Activated naive CD8-positive, alpha-beta T cell treated with anti-CD3 and anti-CD28 coated beads for 36 hours (primary cell): ENCODE data around the gene YAE1. TPM values are rescaled to one million over a fixed set of nuclear protein-coding genes. Genes with fewer than 3 reads are reported as not detected.

Experiments
- DNase-seq: peaks from one replicate; pipeline ENCODE4 v3.0.0; 2021
- H3K27ac Mint-ChIP-seq: one replicate; pipeline ENCODE4 v1.8.0; 2022; ENCODE audit warnings: mild to moderate bottlenecking, moderate library complexity, mixed read lengths
- H3K27me3 Mint-ChIP-seq: one replicate; pipeline ENCODE4 v1.8.0; 2022; ENCODE audit warnings: mild to moderate bottlenecking, mixed read lengths
- H3K36me3 Mint-ChIP-seq: one replicate; pipeline ENCODE4 v1.8.0; 2021; ENCODE audit warnings: mild to moderate bottlenecking, mixed read lengths
- H3K4me1 Mint-ChIP-seq: one replicate; pipeline ENCODE4 v1.8.0; 2021; ENCODE audit warnings: mixed read lengths
- H3K4me3 Mint-ChIP-seq: one replicate; pipeline ENCODE4 v1.8.0; 2022; ENCODE audit warnings: mild to moderate bottlenecking, moderate library complexity, mixed read lengths
- H3K9me3 Mint-ChIP-seq: one replicate; pipeline ENCODE4 v1.8.0; 2022; ENCODE audit warnings: mixed read lengths
- total RNA-seq, 2 experiments: library from RNA; stranded (reverse); gene quantifications; one replicate each; pipeline ENCODE4 v1.2.3, GENCODE V29; 2021

YAE1 gene
- total RNA-seq: 10 to 100 TPM; 11.2 to 12.5 TPM

GRCh38 chr7:39566023-39566921 lies at the start of gene YAE1:
YAE1 (plus strand) TSS chr7:39566404; CDS start chr7:39566419, 15 bp downstream.
- DNase-seq: peak; percentile 88
- Mint-ChIP-seq H3K4me3 (peak within 1 kb of the TSS; percentile 97), H3K9me3 (no peaks in the 10 kb centered on the region), H3K27me3 (no peaks in the 10 kb centered on the region), H3K27ac (peak within 1 kb of the TSS; percentile 93), H3K4me1 (peaks cover 25% of the 10 kb centered on the region), H3K36me3 (peaks cover 7% of the 10 kb centered on the region)

DNA sequence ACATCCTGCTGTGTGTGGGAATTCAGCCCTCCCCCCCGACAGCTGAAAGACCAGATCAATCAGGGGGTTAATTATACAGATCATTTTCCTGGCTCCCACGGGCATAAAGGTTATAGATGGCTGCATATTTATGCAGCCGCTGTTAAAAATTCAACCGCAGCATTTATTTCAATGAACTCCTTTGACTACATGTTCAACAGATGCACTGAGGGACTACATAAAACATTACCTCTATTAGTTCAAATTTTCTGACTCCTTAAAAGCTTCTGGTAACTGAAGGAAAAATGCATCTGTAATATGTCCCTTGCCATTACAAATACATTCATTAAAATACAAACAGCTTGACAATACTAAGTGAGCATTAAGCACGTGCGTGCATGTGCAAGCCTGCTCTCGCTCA lies 49.7 kb upstream of the YAE1 start:
- DNase-seq: no peak
- Mint-ChIP-seq H3K36me3 (no peaks in the 10 kb centered on the region), H3K27ac (no peak overlapping the region), H3K27me3 (peaks cover under 1% of the 10 kb centered on the region), H3K9me3 (no peaks in the 10 kb centered on the region), H3K4me1 (no peaks in the 10 kb centered on the region), H3K4me3 (no peak overlapping the region)

DNA sequence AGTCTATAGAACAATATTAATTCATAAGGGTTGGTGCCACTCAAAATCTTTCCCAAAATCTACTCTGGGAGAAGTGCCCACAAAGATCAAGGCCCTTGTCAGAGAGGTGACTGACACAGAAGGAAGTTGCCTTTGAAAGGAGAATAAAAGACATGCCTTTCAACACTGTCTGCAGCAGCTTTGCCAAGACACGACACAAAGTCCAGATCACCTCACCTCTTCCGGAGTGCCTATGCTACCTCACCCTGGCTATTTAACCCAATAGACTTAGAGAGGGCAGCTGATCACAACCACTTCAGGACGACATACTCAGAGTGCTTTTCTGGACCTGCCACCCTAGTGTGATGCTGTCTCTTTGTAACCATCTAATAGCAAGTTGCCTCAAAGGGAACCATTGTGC lies 49.0 kb upstream of the YAE1 start:
- Mint-ChIP-seq H3K27ac (no peak overlapping the region), H3K27me3 (peaks cover 8% of the 10 kb centered on the region), H3K4me3 (no peak overlapping the region), H3K9me3 (no peaks in the 10 kb centered on the region), H3K4me1 (no peaks in the 10 kb centered on the region), H3K36me3 (no peaks in the 10 kb centered on the region)
- no peak for DNase-seq

- H3K4me3 Mint-ChIP-seq: no peak overlapping the region
- H3K36me3 Mint-ChIP-seq: no peaks in the 10 kb centered on the region
- no peak overlapping the region for H3K27ac Mint-ChIP-seq
- H3K9me3 Mint-ChIP-seq: no peaks in the 10 kb centered on the region
- peaks cover 15% of the 10 kb centered on the region for H3K27me3 Mint-ChIP-seq
- DNase-seq: no peak
- H3K4me1 Mint-ChIP-seq: no peaks in the 10 kb centered on the region
Observed at GRCh38 chr7:39525926-39526325, 40.3 kb upstream of the YAE1 start.

DNA sequence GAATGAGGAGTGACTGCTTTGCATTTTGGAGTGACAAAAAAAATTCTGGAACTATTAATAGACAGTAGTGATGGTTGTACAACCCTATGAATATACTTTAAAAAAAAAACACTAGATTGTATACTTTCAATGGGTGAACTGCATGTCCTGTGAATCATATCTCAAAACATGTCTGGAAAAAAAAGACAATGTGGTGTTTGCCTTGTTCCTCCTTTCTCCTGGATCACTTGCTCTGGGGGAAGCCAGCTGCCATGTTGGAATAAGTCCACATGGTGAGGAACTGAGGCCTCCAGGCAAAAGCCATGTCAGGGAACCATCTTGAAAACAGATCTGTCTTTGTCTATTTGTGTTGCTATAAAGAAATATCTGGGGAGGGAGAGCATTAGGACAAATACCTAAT lies 39.5 kb upstream of the YAE1 start:
- H3K27me3 Mint-ChIP-seq: peaks cover 13% of the 10 kb centered on the region
- H3K4me3 Mint-ChIP-seq: no peak overlapping the region
- H3K4me1 Mint-ChIP-seq: peaks cover under 1% of the 10 kb centered on the region
- no peak overlapping the region for H3K27ac Mint-ChIP-seq
- H3K9me3 Mint-ChIP-seq: no peaks in the 10 kb centered on the region
- DNase-seq: no peak
- no peaks in the 10 kb centered on the region for H3K36me3 Mint-ChIP-seq

GRCh38 chr7:39527296-39527695 lies 38.9 kb upstream of the YAE1 start:
- Mint-ChIP-seq H3K9me3 (no peaks in the 10 kb centered on the region), H3K27me3 (peaks cover 7% of the 10 kb centered on the region), H3K27ac (no peak overlapping the region), H3K4me1 (peaks cover 5% of the 10 kb centered on the region), H3K4me3 (no peak overlapping the region), H3K36me3 (no peaks in the 10 kb centered on the region)
- no peak for DNase-seq

DNA sequence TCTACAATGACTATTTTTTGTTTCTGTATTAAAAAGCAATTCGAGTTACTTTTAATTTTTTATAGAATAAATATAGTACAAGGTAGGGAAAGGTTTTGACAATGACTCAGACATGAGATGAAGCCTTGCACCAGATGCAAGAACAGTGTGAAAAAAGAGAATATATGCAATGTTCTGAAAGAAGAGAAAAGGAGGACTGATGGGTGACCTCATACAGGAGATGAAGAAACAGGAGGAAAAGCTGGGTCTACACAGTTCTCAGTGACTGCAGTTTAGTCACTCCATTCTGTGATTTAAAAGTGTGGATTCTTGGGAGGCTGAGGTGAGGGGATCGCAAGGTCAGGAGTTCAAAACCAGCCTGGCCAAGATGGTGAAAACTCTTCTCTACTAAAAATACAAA lies 38.3 kb upstream of the YAE1 start:
- no peaks in the 10 kb centered on the region for H3K36me3 Mint-ChIP-seq
- DNase-seq: no peak
- peaks cover 5% of the 10 kb centered on the region for H3K4me1 Mint-ChIP-seq
- peaks cover 5% of the 10 kb centered on the region for H3K27me3 Mint-ChIP-seq
- no peak overlapping the region for H3K27ac Mint-ChIP-seq
- H3K9me3 Mint-ChIP-seq: no peaks in the 10 kb centered on the region
- no peak overlapping the region for H3K4me3 Mint-ChIP-seq

DNA sequence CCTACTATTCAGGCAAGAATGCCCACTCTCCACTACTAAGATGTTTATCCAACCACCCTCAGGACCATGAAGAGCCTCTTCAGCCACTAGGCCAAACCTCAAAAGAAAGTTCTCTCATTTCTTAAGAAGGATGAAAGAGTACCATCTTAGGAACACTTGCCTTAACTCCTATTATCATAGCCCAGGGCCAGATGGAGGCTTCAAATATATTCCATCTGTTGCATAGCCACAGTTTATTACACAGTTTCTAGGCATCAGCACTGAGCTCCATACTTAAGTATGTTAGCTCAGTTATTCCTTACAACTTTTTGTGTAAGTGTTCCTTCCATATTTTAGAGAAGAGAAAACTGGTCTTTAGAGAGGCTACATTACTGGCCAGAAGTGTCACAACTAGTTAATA lies 37.4 kb upstream of the YAE1 start:
- H3K36me3 Mint-ChIP-seq: no peaks in the 10 kb centered on the region
- peaks cover 5% of the 10 kb centered on the region for H3K4me1 Mint-ChIP-seq
- DNase-seq: no peak

DNA sequence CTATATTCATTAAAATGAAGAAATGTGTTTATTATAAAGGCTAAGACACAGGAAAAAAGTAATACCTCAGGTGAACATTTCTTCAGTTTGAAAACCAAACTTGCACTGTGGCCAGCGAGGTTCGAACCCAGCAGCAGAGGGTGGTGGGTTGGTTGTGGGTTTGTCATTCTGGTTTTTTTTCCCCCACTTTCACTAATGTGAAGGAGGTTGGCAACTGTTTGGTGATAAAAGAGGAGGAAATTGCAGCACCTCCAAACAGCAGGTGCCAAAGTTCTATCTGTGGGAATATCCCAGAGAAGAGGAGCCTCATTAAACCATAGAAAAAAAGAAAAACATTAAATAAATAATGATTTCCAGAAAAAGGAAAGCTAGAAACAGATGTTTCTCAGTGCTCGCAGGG lies 36.6 kb upstream of the YAE1 start:
- Mint-ChIP-seq H3K4me1 (peaks cover 5% of the 10 kb centered on the region), H3K27me3 (peaks cover 5% of the 10 kb centered on the region), H3K9me3 (no peaks in the 10 kb centered on the region), H3K4me3 (no peak overlapping the region), H3K27ac (no peak overlapping the region), H3K36me3 (no peaks in the 10 kb centered on the region)
- DNase-seq: no peak

More for the DNA sequence above, 37.4 kb upstream of the YAE1 start:
- H3K4me3 Mint-ChIP-seq: no peak overlapping the region
- peaks cover 5% of the 10 kb centered on the region for H3K27me3 Mint-ChIP-seq
- no peak overlapping the region for H3K27ac Mint-ChIP-seq
- H3K9me3 Mint-ChIP-seq: no peaks in the 10 kb centered on the region

- H3K27ac Mint-ChIP-seq: no peak overlapping the region
- no peaks in the 10 kb centered on the region for H3K27me3 Mint-ChIP-seq
- H3K4me1 Mint-ChIP-seq: peaks cover 5% of the 10 kb centered on the region
- no peaks in the 10 kb centered on the region for H3K36me3 Mint-ChIP-seq
- no peaks in the 10 kb centered on the region for H3K9me3 Mint-ChIP-seq
- H3K4me3 Mint-ChIP-seq: no peak overlapping the region
- DNase-seq: no peak
Observed at GRCh38 chr7:39530971-39531370, 35.2 kb upstream of the YAE1 start.

DNA sequence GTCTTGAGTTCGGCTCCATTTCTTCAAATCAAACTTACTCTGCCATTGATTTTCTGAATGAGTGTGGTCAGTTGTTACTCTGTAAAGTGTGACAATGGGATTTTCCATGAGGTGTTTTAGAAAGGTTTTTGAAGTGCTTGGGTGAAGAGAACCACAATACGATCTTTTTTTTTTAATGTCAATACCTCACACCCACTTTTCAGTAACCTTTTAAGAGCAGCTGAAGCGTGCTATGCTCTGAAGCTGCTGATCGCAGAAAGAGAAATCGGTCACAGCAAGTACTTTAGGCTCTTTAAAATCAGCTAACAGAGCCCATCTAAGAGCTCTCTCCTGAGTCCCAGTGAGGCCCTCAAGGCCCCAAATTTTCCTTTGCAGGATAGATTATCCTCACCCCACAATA lies 34.4 kb upstream of the YAE1 start:
- H3K9me3 Mint-ChIP-seq: no peaks in the 10 kb centered on the region
- peaks cover 5% of the 10 kb centered on the region for H3K4me1 Mint-ChIP-seq
- DNase-seq: no peak
- no peak overlapping the region for H3K4me3 Mint-ChIP-seq
- no peaks in the 10 kb centered on the region for H3K36me3 Mint-ChIP-seq
- H3K27me3 Mint-ChIP-seq: peaks cover 4% of the 10 kb centered on the region
- no peak overlapping the region for H3K27ac Mint-ChIP-seq

DNA sequence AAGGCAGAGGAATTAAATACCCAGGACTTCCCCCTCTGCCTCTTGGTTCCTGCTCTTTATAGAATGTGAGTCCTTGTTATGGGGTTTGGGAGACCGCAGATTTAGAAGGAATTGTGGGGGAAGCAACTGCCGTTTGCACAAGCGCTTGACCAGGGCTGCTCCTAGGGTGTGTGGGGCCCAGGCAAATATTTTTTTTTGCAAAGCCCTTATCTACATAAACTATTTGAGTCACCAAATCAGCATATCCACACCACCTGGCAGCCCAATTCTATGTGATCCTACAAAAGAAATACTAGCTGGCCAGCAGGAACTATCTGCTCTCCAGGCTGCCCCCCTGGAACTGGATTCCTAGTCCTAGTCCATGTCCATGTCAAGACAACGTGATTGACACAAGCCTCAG lies 33.4 kb upstream of the YAE1 start:
- no peak for DNase-seq
- Mint-ChIP-seq H3K27me3 (peaks cover 4% of the 10 kb centered on the region), H3K4me3 (no peak overlapping the region), H3K36me3 (no peaks in the 10 kb centered on the region), H3K4me1 (peaks cover 5% of the 10 kb centered on the region), H3K9me3 (no peaks in the 10 kb centered on the region), H3K27ac (no peak overlapping the region)

DNA sequence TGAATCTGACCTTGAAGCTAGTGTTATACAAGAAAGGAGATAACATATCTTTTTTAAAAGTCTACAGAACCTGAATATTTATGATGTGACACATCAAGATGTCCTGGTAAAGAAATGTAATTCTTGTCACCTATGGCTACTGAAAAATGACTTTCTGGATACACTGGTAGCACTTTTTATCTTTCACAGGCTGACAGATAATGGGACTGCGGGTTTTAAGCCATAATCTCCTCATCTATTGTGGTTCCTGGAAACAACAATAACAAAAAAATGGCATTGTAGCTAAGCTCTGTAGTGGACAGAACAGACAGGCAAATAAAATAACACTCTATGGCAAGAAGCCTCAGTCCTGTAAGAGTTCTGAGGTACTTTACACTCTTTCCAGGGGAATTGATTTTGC lies 31.6 kb upstream of the YAE1 start:
- no peak overlapping the region for H3K27ac Mint-ChIP-seq

DNA sequence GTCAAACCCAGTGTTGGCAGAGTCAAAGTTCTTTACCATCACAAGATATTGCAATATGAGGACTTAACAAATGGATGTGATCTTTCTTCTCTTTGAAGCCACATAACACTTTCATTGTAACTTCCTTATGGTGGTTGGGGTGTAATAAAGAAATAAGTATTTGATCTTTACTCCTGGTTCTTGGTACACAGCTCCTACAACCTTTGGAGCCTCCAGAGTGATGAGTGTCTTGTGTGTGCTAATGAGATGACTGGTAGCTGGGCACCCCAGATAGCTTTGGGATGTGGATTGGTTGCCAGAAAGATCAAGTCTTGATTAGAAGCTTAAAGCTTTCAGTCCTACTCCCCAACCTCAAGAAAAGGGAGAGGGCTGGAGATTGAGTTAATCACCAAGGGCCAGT lies 31.1 kb upstream of the YAE1 start:
- Mint-ChIP-seq H3K9me3 (no peaks in the 10 kb centered on the region), H3K27ac (no peak overlapping the region), H3K27me3 (peaks cover 7% of the 10 kb centered on the region), H3K4me3 (no peak overlapping the region), H3K4me1 (peaks cover 5% of the 10 kb centered on the region), H3K36me3 (no peaks in the 10 kb centered on the region)
- no peak for DNase-seq

More for the DNA sequence above, 31.6 kb upstream of the YAE1 start:
- H3K4me3 Mint-ChIP-seq: no peak overlapping the region
- no peaks in the 10 kb centered on the region for H3K36me3 Mint-ChIP-seq
- no peaks in the 10 kb centered on the region for H3K9me3 Mint-ChIP-seq
- peaks cover 5% of the 10 kb centered on the region for H3K4me1 Mint-ChIP-seq
- peaks cover 7% of the 10 kb centered on the region for H3K27me3 Mint-ChIP-seq
- no peak for DNase-seq

DNA sequence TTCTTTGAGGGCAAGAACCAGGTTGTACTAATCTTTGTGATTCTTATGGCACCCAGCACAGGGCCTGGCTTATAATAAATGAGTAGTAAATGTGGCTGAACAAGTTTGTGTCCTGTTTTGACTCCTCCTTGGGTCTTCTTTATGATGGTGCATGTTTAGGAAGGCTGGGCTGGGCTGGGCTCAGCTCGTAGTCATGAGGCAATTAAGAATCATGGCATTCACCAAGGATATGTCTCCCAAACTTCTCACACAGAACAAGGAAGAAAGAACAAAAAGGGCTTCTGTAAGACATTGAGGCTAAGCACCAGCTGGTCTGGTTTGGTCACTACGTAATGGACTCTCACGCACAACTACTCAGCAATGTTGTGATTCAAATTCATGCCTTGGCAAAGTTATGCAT lies 30.5 kb upstream of the YAE1 start:
- Mint-ChIP-seq H3K27me3 (peaks cover 7% of the 10 kb centered on the region), H3K27ac (no peak overlapping the region), H3K36me3 (no peaks in the 10 kb centered on the region), H3K9me3 (no peaks in the 10 kb centered on the region), H3K4me1 (peaks cover 5% of the 10 kb centered on the region), H3K4me3 (no peak overlapping the region)
- no peak for DNase-seq

GRCh38 chr7:39536951-39537350 lies 29.3 kb upstream of the YAE1 start:
- H3K4me3 Mint-ChIP-seq: no peak overlapping the region
- H3K9me3 Mint-ChIP-seq: no peaks in the 10 kb centered on the region
- H3K27ac Mint-ChIP-seq: no peak overlapping the region
- no peaks in the 10 kb centered on the region for H3K36me3 Mint-ChIP-seq
- H3K27me3 Mint-ChIP-seq: peaks cover 7% of the 10 kb centered on the region
- H3K4me1 Mint-ChIP-seq: peaks cover 2% of the 10 kb centered on the region
- no peak for DNase-seq
